H1 (cell line): ENCODE measurements around the gene VSIR. TPM values are rescaled to one million over a fixed set of nuclear protein-coding genes. Genes with fewer than 3 reads are reported as not detected.

ENCODE experiments used
- CTCF ChIA-PET: fragments of 300-600 bp; sonication (Branson Sonifier 250); formaldehyde crosslinking; loops from one replicate; lab custom pipeline; 2021; ENCODE audit not compliant: partially characterized antibody; lab: Charles Lee
- POLR2A ChIA-PET: fragments of 300-600 bp; sonication (Branson Sonifier 250); formaldehyde crosslinking; loops from one replicate; lab custom pipeline; 2021; ENCODE audit warnings: inconsistent platforms; ENCODE audit not compliant: partially characterized antibody; lab: Charles Lee
- DNase-seq, 2 experiments: peaks; one replicate each; pipeline versions ENCODE4 v3.0.0 to v3.0.0-alpha.2; 2010 to 2022; ENCODE audit warnings: low spot score in 2 of 2, low read depth in 1 of 2, mixed read lengths in 1 of 2
- FAIRE-seq: peaks from 2 replicates; lab custom pipeline; 2011; peaks lifted over from hg19 to GRCh38; lab: Jason Lieb, UNC
- H2AFZ ChIP-seq: 2 replicates; pipeline ENCODE4 v1.8.1; 2012; ENCODE audit warnings: low read length, inconsistent platforms
- H2AK5ac ChIP-seq: 2 replicates; pipeline ENCODE4 v1.6.1; 2013; ENCODE audit warnings: low read depth, low read length
- H2BK120ac ChIP-seq: replicated peaks from 2 replicates; pipeline ENCODE3; 2013; ENCODE audit warnings: low read depth, low read length, inconsistent platforms
- H2BK12ac ChIP-seq: 2 replicates; pipeline ENCODE4 v1.6.1; 2013; ENCODE audit warnings: low read depth, low read length
- H2BK15ac ChIP-seq: 2 replicates; pipeline ENCODE4 v1.6.1; 2013; ENCODE audit warnings: low read length
- H2BK20ac ChIP-seq: 2 replicates; pipeline ENCODE4 v1.6.1; 2013; ENCODE audit warnings: low read length
- H2BK5ac ChIP-seq: 2 replicates; pipeline ENCODE4 v1.6.1; 2013; ENCODE audit warnings: low read depth, low read length
- H3K14ac ChIP-seq: 2 replicates; pipeline ENCODE4 v1.6.1; 2013; ENCODE audit warnings: inconsistent platforms; ENCODE audit not compliant: insufficient read length
- H3K18ac ChIP-seq: 2 replicates; pipeline ENCODE4 v1.6.1; 2013; ENCODE audit warnings: low read length; ENCODE audit errors: extremely low read depth
- H3K23ac ChIP-seq: 2 replicates; pipeline ENCODE4 v1.6.1; 2013; ENCODE audit warnings: inconsistent platforms; ENCODE audit not compliant: insufficient read length
- H3K23me2 ChIP-seq: 2 replicates; pipeline ENCODE4 v1.6.1; 2013; ENCODE audit warnings: low read depth, low read length
- H3K27ac ChIP-seq: 2 replicates; pipeline ENCODE4 v1.6.1; 2011; ENCODE audit warnings: low read depth, low read length, inconsistent platforms
- H3K27me3 ChIP-seq, 4 experiments: replicated peaks in 1 of 4; 1 replicate in 1 of 4; 2 replicates in 3 of 4; pipeline versions ENCODE4 v1.6.1 to v1.8.1; 2011 to 2013; ENCODE audit warnings: low read length in 3 of 4, mild to moderate bottlenecking in 3 of 4, inconsistent platforms in 2 of 4, mixed read lengths in 2 of 4, moderate library complexity in 1 of 4; ENCODE audit not compliant: control insufficient read depth in 3 of 4, insufficient read depth in 3 of 4; ENCODE audit errors: extremely low read depth in 1 of 4
- H3K36me3 ChIP-seq, 4 experiments: 2 replicates each; pipeline versions ENCODE4 v1.6.1 to v1.8.1; 2011 to 2013; ENCODE audit warnings: mild to moderate bottlenecking in 4 of 4, low read length in 3 of 4, moderate library complexity in 2 of 4, control low read depth in 1 of 4, inconsistent platforms in 1 of 4; ENCODE audit not compliant: insufficient read depth in 4 of 4, control insufficient read depth in 2 of 4
- H3K4ac ChIP-seq: replicated peaks from 2 replicates; pipeline ENCODE3; 2013; ENCODE audit warnings: low read length, low read depth, mixed read lengths, inconsistent platforms; ENCODE audit not compliant: insufficient read length
- H3K4me1 ChIP-seq, 4 experiments: replicated peaks in 1 of 4; 1 replicate in 1 of 4; 2 replicates in 3 of 4; pipeline versions ENCODE4 v1.6.1 to v1.8.1; 2011 to 2013; ENCODE audit warnings: low read length in 3 of 4, inconsistent platforms in 2 of 4, mixed read lengths in 1 of 4; ENCODE audit not compliant: insufficient read depth in 4 of 4, control insufficient read depth in 3 of 4
- H3K4me2 ChIP-seq, 2 experiments: 2 replicates each; pipeline versions ENCODE4 v1.6.1 to v1.8.1; 2011 to 2013; ENCODE audit warnings: low read depth in 2 of 2, low read length in 2 of 2, control low read depth in 1 of 2, inconsistent platforms in 1 of 2, mild to moderate bottlenecking in 1 of 2; ENCODE audit not compliant: insufficient read depth in 1 of 2
- H3K4me3 ChIP-seq, 4 experiments: fragments of 200-600, 300-600 bp in 1 of 4; sonication (generic), shearing (Covaris generic), sonication (Bioruptor Twin) in 1 of 4; 2 replicates each; pipeline versions ENCODE4 v1.5.1 to v1.8.1; 2011 to 2016; ENCODE audit warnings: low read length in 4 of 4, low read depth in 3 of 4, control low read depth in 2 of 4, inconsistent platforms in 2 of 4, mild to moderate bottlenecking in 2 of 4, mixed read lengths in 1 of 4, moderate library complexity in 1 of 4; ENCODE audit not compliant: insufficient read depth in 2 of 4; ENCODE audit errors: extremely low read depth in 1 of 4
- H3K56ac ChIP-seq: replicated peaks from 2 replicates; pipeline ENCODE3; 2013; ENCODE audit warnings: low read depth, mild to moderate bottlenecking, mixed read lengths, low read length, inconsistent platforms; ENCODE audit not compliant: insufficient read length
- H3K79me1 ChIP-seq: 2 replicates; pipeline ENCODE4 v1.6.1; 2013; ENCODE audit warnings: low read depth, low read length, control low read depth
- H3K79me2 ChIP-seq, 2 experiments: 2 replicates each; pipeline versions ENCODE4 v1.6.1 to v1.8.1; 2012 to 2013; ENCODE audit warnings: low read length in 2 of 2, mild to moderate bottlenecking in 2 of 2, inconsistent platforms in 1 of 2; ENCODE audit not compliant: insufficient read depth in 2 of 2, control insufficient read depth in 1 of 2
- H3K9ac ChIP-seq, 4 experiments: replicated peaks in 1 of 4; 1 replicate in 1 of 4; 2 replicates in 3 of 4; pipeline versions ENCODE4 v1.6.1 to v1.8.1; 2011 to 2013; ENCODE audit warnings: low read depth in 3 of 4, low read length in 3 of 4, control low read depth in 2 of 4, mild to moderate bottlenecking in 2 of 4, moderate library complexity in 2 of 4, inconsistent platforms in 1 of 4; ENCODE audit errors: extremely low read depth in 1 of 4
- H3K9me3 ChIP-seq, 2 experiments: 2 replicates each; pipeline versions ENCODE4 v1.6.1 to v1.8.1; 2012 to 2013; ENCODE audit warnings: mild to moderate bottlenecking in 2 of 2, moderate library complexity in 2 of 2, control low read depth in 1 of 2, inconsistent platforms in 1 of 2, low read depth in 1 of 2, low read length in 1 of 2, mixed read lengths in 1 of 2; ENCODE audit not compliant: insufficient read depth in 2 of 2
- H4K20me1 ChIP-seq, 2 experiments: replicated peaks in 1 of 2; 2 replicates each; pipeline versions ENCODE3 to v1.8.1; 2011 to 2013; ENCODE audit warnings: inconsistent platforms in 2 of 2, low read length in 2 of 2, mild to moderate bottlenecking in 1 of 2; ENCODE audit not compliant: insufficient read depth in 2 of 2, control insufficient read depth in 1 of 2
- H4K5ac ChIP-seq: 2 replicates; pipeline ENCODE4 v1.6.1; 2013; ENCODE audit warnings: low read length, low read depth, mixed read lengths, inconsistent platforms; ENCODE audit not compliant: insufficient read length
- H4K8ac ChIP-seq: 2 replicates; pipeline ENCODE4 v1.8.0; 2013; ENCODE audit warnings: mild to moderate bottlenecking, moderate library complexity, low read length, inconsistent platforms; ENCODE audit not compliant: insufficient read depth; ENCODE audit errors: extremely low read depth
- H4K91ac ChIP-seq: replicated peaks from 2 replicates; pipeline ENCODE3; 2013; ENCODE audit warnings: low read length, mixed read lengths, inconsistent platforms; ENCODE audit not compliant: insufficient read length
- ATF2 ChIP-seq: IDR thresholded peaks from 2 replicates; pipeline ENCODE4 v1.6.1; 2012; ENCODE audit warnings: low read length, inconsistent platforms
- CBX5 ChIP-seq: fragments of 300-800, 300-1000 bp; sonication (generic); IDR thresholded peaks from 2 replicates; pipeline ENCODE4 v1.7.1; 2016; ENCODE audit warnings: antibody characterized with exemption, low read length, low read depth
- JUND ChIP-seq: IDR thresholded peaks from 2 replicates; pipeline ENCODE4 v1.6.1; 2011; ENCODE audit warnings: mild to moderate bottlenecking, improper control_type of control experiment, low read length
- KDM1A ChIP-seq: fragments of 200-600, 300-600 bp; sonication (generic); IDR thresholded peaks from 2 replicates; pipeline ENCODE4 v1.7.1; 2016; ENCODE audit warnings: mild to moderate bottlenecking, low read length, borderline replicate concordance
- KDM4A ChIP-seq: IDR thresholded peaks from one replicate; pipeline ENCODE4 v1.7.1; 2012; ENCODE audit warnings: low read depth, mild to moderate bottlenecking, moderate library complexity, low read length, inconsistent platforms; ENCODE audit not compliant: severe bottlenecking
- NANOG ChIP-seq: IDR thresholded peaks from 2 replicates; pipeline ENCODE4 v1.6.1; 2011; ENCODE audit warnings: low read length, low read depth, mild to moderate bottlenecking, inconsistent platforms; ENCODE audit not compliant: insufficient read depth, poor library complexity, severe bottlenecking
- RFX5 ChIP-seq: IDR thresholded peaks from 2 replicates; pipeline ENCODE4 v1.6.1; 2011; ENCODE audit warnings: low read depth, low read length, improper control_type of control experiment, borderline replicate concordance
- SIN3A ChIP-seq, 2 experiments: IDR thresholded peaks in 1 of 2; conservative IDR thresholded peaks in 1 of 2; 2 replicates each; pipeline ENCODE4 v1.6.1; 2011 to 2012; ENCODE audit warnings: low read length in 2 of 2, improper control_type of control experiment in 1 of 2, low read depth in 1 of 2, mild to moderate bottlenecking in 1 of 2
- ZNF274 ChIP-seq: IDR thresholded peaks from 2 replicates; pipeline ENCODE4 v1.7.0; 2012; ENCODE audit warnings: low read length, borderline replicate concordance; ENCODE audit errors: extremely low read depth
- WGBS, 2 experiments: shearing (Covaris generic) in 1 of 2; methylation state at CpG; one replicate each; pipeline versions ENCODE4 v1.1.6 to v1.1.7; 2013 to 2015; ENCODE audit warnings: low lambda C conversion rate in 2 of 2, mixed read lengths in 2 of 2, inconsistent platforms in 1 of 2, low coverage in 1 of 2, missing lambda C conversion rate in 1 of 2; ENCODE audit not compliant: insufficient replicate concordance in 2 of 2, insufficient coverage in 1 of 2, insufficient read length in 1 of 2; ENCODE audit errors: extremely low coverage in 1 of 2, missing lambda C conversion rate in 1 of 2; 5-methylcytosine and 5-hydroxymethylcytosine counted together
- polyA plus RNA-seq, 7 experiments: library from polyadenylated mRNA; depleted of rRNA in 3 of 7; stranded (reverse) in 5 of 7; unstranded in 2 of 7; fragments of >200 nt in 5 of 7; fragments of 200-250 nt in 2 of 7; gene quantifications; 1 replicate in 5 of 7; 2 replicates in 1 of 7; 4 replicates in 1 of 7; pipeline versions ENCODE4 v1.2.1 to v1.2.3, GENCODE V29; 2011 to 2013; ENCODE audit warnings: missing spikeins in 2 of 7, mixed read lengths in 2 of 7
- total RNA-seq: library from RNA; stranded (reverse); fragmentation: NEBNext Ultra II Directional; extraction: Animal tissue kit (Norgen Biotek cat#: 25700); gene quantifications from 2 replicates; pipeline ENCODE4 v1.2.1, GENCODE V29; 2021

Gene VSIR
- total and polyA plus RNA-seq, 2 of the 8 experiments (the other 6 are each of a cell fraction or from before 2014, with no cell fraction given) = 0.33 TPM; not detected in 1

DNA sequence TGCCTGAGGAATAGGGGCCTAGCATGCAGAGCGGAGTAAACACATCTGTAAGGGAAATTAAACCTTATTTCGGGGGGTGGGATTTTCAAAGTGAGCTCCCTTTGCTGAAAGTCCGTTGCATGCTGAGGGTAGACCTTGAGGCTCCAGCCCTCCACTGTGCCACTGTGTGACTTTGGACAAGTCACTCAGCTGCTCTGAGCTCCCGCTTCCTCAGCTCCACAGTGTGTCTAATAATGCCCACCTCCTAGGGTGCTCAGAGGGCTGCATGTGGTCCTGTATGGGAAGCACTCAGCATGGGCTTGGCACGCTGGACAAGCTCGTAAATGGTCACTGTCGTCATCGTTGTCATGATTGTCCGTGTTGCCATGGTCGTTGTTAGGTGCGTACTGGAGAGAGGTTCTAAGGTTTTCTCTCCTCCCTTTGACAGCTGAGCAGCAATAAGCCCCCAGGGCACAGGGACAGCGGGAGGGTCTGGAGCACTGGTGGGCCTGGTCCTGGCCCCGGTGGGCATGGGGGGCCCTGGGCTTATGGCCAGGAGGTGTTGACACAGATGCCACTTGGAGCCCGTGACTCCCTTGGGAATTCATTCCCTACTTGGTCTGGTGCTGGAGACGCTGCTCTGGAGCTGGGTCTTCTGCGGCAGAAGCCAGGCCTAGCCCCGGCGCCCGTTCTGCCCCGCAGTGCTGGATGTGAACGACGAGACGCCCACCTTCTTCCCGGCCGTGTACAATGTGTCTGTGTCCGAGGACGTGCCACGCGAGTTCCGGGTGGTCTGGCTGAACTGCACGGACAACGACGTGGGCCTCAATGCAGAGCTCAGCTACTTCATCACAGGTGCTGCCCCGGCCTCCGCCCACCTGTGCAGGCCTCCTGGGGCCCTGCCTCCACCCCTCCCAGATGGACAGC is 66.9 kb downstream of the VSIR start:
- H2BK5ac ChIP-seq = no peak overlapping the region
- no peak overlapping the region for H3K18ac ChIP-seq
- H3K79me2 ChIP-seq = no peaks in the 10 kb centered on the region
- H2BK120ac ChIP-seq = no peak overlapping the region
- H3K36me3 ChIP-seq = no peaks in the 10 kb centered on the region
- H3K27ac ChIP-seq = no peak overlapping the region
- H3K4me2 ChIP-seq = no peak overlapping the region
- TF ChIP-seq SIN3A (conservative IDR thresholded peaks at IDR 0.05 in 1 of 2, IDR thresholded peaks at IDR 0.05 in 1 of 2; ENCODE audit: low read depth in 1 of 2, low read length in 2 of 2) = no peak
- TF ChIP-seq CBX5 = no peak
- TF ChIP-seq NANOG = no peak
- no peak for TF ChIP-seq KDM1A
- no peak for TF ChIP-seq JUND
- TF ChIP-seq ZNF274 = no peak
- no peak for TF ChIP-seq RFX5
- no peak for TF ChIP-seq ATF2
- no peak for TF ChIP-seq KDM4A
- H4K8ac ChIP-seq = peak overlapping the region; percentile 35; the same call in 1 of the 2 replicates
- H4K5ac ChIP-seq = no peak overlapping the region
- ChIA-PET POLR2A (interaction anchor here (0.9 kb wide), 1 partner anchor 9 kb away, joined by 3 read pairs; no protein-coding TSS in a partner anchor), CTCF (interaction anchor here (0.6 to 7.0 kb wide), 64 partner anchors 7 to 1722 kb away, joined by 3 to 169 read pairs (median 5); partner anchors contain the start of genes C10orf105, CDH23 and SLC29A3)
- peaks cover 0 to 3% (median 0%) of the 10 kb centered on the region in 4 experiments; a peak in 1 of 7 replicates for H3K27me3 ChIP-seq
- H3K56ac ChIP-seq = no peak overlapping the region
- no peak overlapping the region for H2AFZ ChIP-seq
- H3K9me3 ChIP-seq = no peaks in the 10 kb centered on the region
- no peak overlapping the region for H3K23ac ChIP-seq
- H2AK5ac ChIP-seq = no peak overlapping the region
- H2BK20ac ChIP-seq = no peak overlapping the region
- H3K79me1 ChIP-seq = no peaks in the 10 kb centered on the region
- no peak for FAIRE-seq
- H3K23me2 ChIP-seq = no peaks in the 10 kb centered on the region
- H4K91ac ChIP-seq = no peak overlapping the region
- no peak overlapping the region for H3K4me3 ChIP-seq
- H3K4me1 ChIP-seq = no peaks in the 10 kb centered on the region; a peak in 3 of 7 replicates
- H2BK15ac ChIP-seq = no peak overlapping the region
- H3K14ac ChIP-seq = no peak overlapping the region
- no peak overlapping the region for H2BK12ac ChIP-seq
- no peaks in the 10 kb centered on the region for H4K20me1 ChIP-seq
- 87% methylated on average over 33 of the region's 35 CpGs; no CpG with 5 or more reads in 1 of the 2 experiments for WGBS, 2 experiments
- no peak for DNase-seq
- no peak overlapping the region for H3K9ac ChIP-seq
- H3K4ac ChIP-seq = no peak overlapping the region
